Body of pancreas (tissue), 4 donors: ENCODE data around the gene SMIM35.

ENCODE experiments used
- CTCF ChIP-seq, 7 experiments: fragments of 450-650 bp in 4 of 7; fragments of 200-600 bp in 3 of 7; sonication (generic) in 3 of 7; IDR thresholded peaks; one replicate each; pipeline ENCODE4 v1.5.1; 2016 to 2019; ENCODE audit warnings: antibody characterized with exemption in 7 of 7
- POLR2A ChIP-seq, 3 donors: fragments of 450-650 bp; IDR thresholded peaks; one replicate each; pipeline ENCODE4 v1.6.1; 2016; ENCODE audit warnings: antibody characterized with exemption in 3 of 3, mild to moderate bottlenecking in 2 of 3

GRCh38 chr11:118079491-118079890, 7.3 kb downstream of the SMIM35 start:
- no peak for TF ChIP-seq CTCF (IDR thresholded peaks at IDR 0.05)
- TF ChIP-seq POLR2A (IDR thresholded peaks at IDR 0.05), result no peak
